HepG2 (cell line): ENCODE data around the gene BDH2. TPM values are rescaled to one million over a fixed set of nuclear protein-coding genes. Genes with fewer than 3 reads are reported as not detected.

Source experiments
- ATAC-seq: fragments of 200-7000 bp; cut with Tn5 transposase; 3 replicates; pipeline ENCODE4 v1.9.1; 2020; ENCODE audit warnings: mild to moderate bottlenecking, moderate library complexity
- BruUV-seq: library from RNA; stranded (reverse); fragments of 400-500 nt; replicated peaks from 2 replicates; lab custom pipeline; 2021; lab: Mats Ljungman, UMichigan
- CTCF ChIA-PET: fragments of 300-600 bp; formaldehyde crosslinking; extraction: SDS; loops from one replicate; lab custom pipeline; 2021; ENCODE audit warnings: low total read pairs, inconsistent platforms, low intra/inter-chr PET ratio; lab: Yijun Ruan, JAX
- POLR2A ChIA-PET: fragments of 350-600 bp; sonication (Branson Sonifier 250); formaldehyde crosslinking; loops from one replicate; lab custom pipeline; 2020; ENCODE audit warnings: antibody characterized with exemption, inconsistent platforms; lab: Yijun Ruan, JAX
- DNase-seq: peaks from one replicate; pipeline ENCODE4 v3.0.0-alpha.2; 2015; ENCODE audit warnings: low spot score
- FAIRE-seq: peaks from 3 replicates; lab custom pipeline; 2011; peaks lifted over from hg19 to GRCh38; lab: Jason Lieb, UNC
- H2AFZ ChIP-seq: one replicate; pipeline ENCODE4 v1.6.1; 2011; ENCODE audit warnings: low read length, inconsistent platforms
- H3K27ac ChIP-seq: fragments of 300-600 bp; 3 replicates; pipeline ENCODE4 v1.8.0; 2011; ENCODE audit warnings: mixed run types, mild to moderate bottlenecking, mixed read lengths, low read length, inconsistent platforms; ENCODE audit not compliant: insufficient read depth; ENCODE audit errors: extremely low read length
- H3K27me3 ChIP-seq, 2 experiments: fragments of 200-600 bp in 1 of 2; 2 replicates in 1 of 2; 3 replicates in 1 of 2; pipeline versions ENCODE4 v1.6.0 to v1.8.0; 2011; ENCODE audit warnings: low read length in 2 of 2, mild to moderate bottlenecking in 2 of 2, moderate library complexity in 2 of 2, inconsistent platforms in 1 of 2; ENCODE audit not compliant: insufficient read depth in 2 of 2, control insufficient read depth in 1 of 2
- H3K36me3 ChIP-seq, 2 experiments: fragments of 200-600 bp in 1 of 2; replicated peaks in 1 of 2; 2 replicates in 1 of 2; 3 replicates in 1 of 2; pipeline versions ENCODE4 v1.5.1 to v1.8.0; 2011; ENCODE audit warnings: low read length in 2 of 2, inconsistent platforms in 1 of 2; ENCODE audit not compliant: insufficient read depth in 2 of 2, control insufficient read depth in 1 of 2
- H3K4me1 ChIP-seq: 2 replicates; pipeline ENCODE4 v1.5.1; 2012; ENCODE audit warnings: low read length, inconsistent platforms; ENCODE audit not compliant: insufficient read depth
- H3K4me2 ChIP-seq: 2 replicates; pipeline ENCODE4 v1.6.0; 2011; ENCODE audit warnings: low read depth, low read length, inconsistent platforms
- H3K4me3 ChIP-seq, 3 experiments: fragments of 200-600 bp in 1 of 3; sonication (generic), shearing (Covaris generic) in 1 of 3; replicated peaks in 1 of 3; 2 replicates each; pipeline ENCODE4 v1.5.1; 2011 to 2016; ENCODE audit warnings: low read length in 3 of 3, inconsistent platforms in 2 of 3, low read depth in 2 of 3, mild to moderate bottlenecking in 2 of 3, control low read depth in 1 of 3, mixed read lengths in 1 of 3; ENCODE audit not compliant: insufficient read depth in 1 of 3
- H3K79me2 ChIP-seq: one replicate; pipeline ENCODE4 v1.6.1; 2011; ENCODE audit warnings: low read length, inconsistent platforms; ENCODE audit not compliant: insufficient read depth
- H3K9ac ChIP-seq: 2 replicates; pipeline ENCODE4 v1.6.0; 2011; ENCODE audit warnings: mild to moderate bottlenecking, low read depth, low read length, inconsistent platforms; ENCODE audit not compliant: insufficient read depth
- H3K9me3 ChIP-seq: 2 replicates; pipeline ENCODE4 v1.5.1; 2012; ENCODE audit warnings: mild to moderate bottlenecking, low read length
- H4K20me1 ChIP-seq: 2 replicates; pipeline ENCODE4 v1.6.0; 2011; ENCODE audit warnings: inconsistent platforms, mild to moderate bottlenecking, low read length, moderate library complexity; ENCODE audit not compliant: insufficient read depth
- ASH2L ChIP-seq: fragments of 300-600, 200-600 bp; sonication (generic); IDR thresholded peaks from 2 replicates; pipeline ENCODE4 v1.7.0; 2017; ENCODE audit warnings: low read depth, mild to moderate bottlenecking, moderate library complexity, mixed read lengths, low read length; ENCODE audit not compliant: insufficient read length
- ATAD3A ChIP-seq: sonication (generic); formaldehyde crosslinking; IDR thresholded peaks from 2 replicates; pipeline ENCODE4 v1.4.0; 2020; ENCODE audit warnings: missing genetic modification reagents
- BRF2 ChIP-seq: sonication (generic); formaldehyde crosslinking; IDR thresholded peaks from 2 replicates; pipeline ENCODE4 v1.8.1; 2022; ENCODE audit warnings: mild to moderate bottlenecking, missing genetic modification reagents
- CREB1 ChIP-seq, 2 experiments: fragments of 450-650 bp in 1 of 2; IDR thresholded peaks; 2 replicates each; pipeline ENCODE4 v1.6.1; 2016 to 2017; ENCODE audit warnings: control low read depth in 1 of 2, mild to moderate bottlenecking in 1 of 2, missing compliant biosample characterization in 1 of 2, missing genetic modification characterization in 1 of 2
- FOXC1 ChIP-seq: sonication (generic); formaldehyde crosslinking; IDR thresholded peaks from 2 replicates; pipeline ENCODE4 v1.8.0; 2022; ENCODE audit warnings: mild to moderate bottlenecking, missing genetic modification reagents, borderline replicate concordance
- KDM2A ChIP-seq: sonication (generic); formaldehyde crosslinking; IDR thresholded peaks from 2 replicates; pipeline ENCODE4 v1.4.0; 2020; ENCODE audit warnings: low read depth, missing genetic modification reagents, borderline replicate concordance
- KLF15 ChIP-seq: sonication (generic); formaldehyde crosslinking; IDR thresholded peaks from 2 replicates; pipeline ENCODE4 v1.8.1; 2023; ENCODE audit warnings: borderline replicate concordance, mild to moderate bottlenecking, inconsistent platforms, missing genetic modification reagents, mixed read lengths
- NCOA2 ChIP-seq: sonication (generic); formaldehyde crosslinking; IDR thresholded peaks from 2 replicates; pipeline ENCODE4 v1.8.0; 2022; ENCODE audit warnings: inconsistent platforms
- RBFOX2 ChIP-seq: fragments of 200-400 bp; formaldehyde crosslinking; IDR thresholded peaks from 2 replicates; pipeline ENCODE4 v1.6.1; 2017; ENCODE audit warnings: low read depth, mild to moderate bottlenecking, low read length
- SAP130 ChIP-seq: IDR thresholded peaks from 2 replicates; pipeline ENCODE4 v1.6.1; 2016; ENCODE audit warnings: low read depth
- STAT5B ChIP-seq: sonication (generic); formaldehyde crosslinking; IDR thresholded peaks from 2 replicates; pipeline ENCODE4 v1.4.0; 2020; ENCODE audit warnings: missing genetic modification reagents
- TAF1 ChIP-seq: sonication (generic); formaldehyde crosslinking; IDR thresholded peaks from 2 replicates; pipeline ENCODE4 v1.4.0; 2020; ENCODE audit warnings: missing genetic modification reagents
- TARDBP ChIP-seq: sonication (generic); formaldehyde crosslinking; IDR thresholded peaks from 2 replicates; pipeline ENCODE4 v1.8.0; 2022; ENCODE audit warnings: mild to moderate bottlenecking, missing genetic modification reagents
- UBTF ChIP-seq: sonication (generic); formaldehyde crosslinking; IDR thresholded peaks from 2 replicates; pipeline ENCODE4 v1.4.0; 2020; ENCODE audit warnings: mild to moderate bottlenecking, missing genetic modification reagents
- YEATS4 ChIP-seq: sonication (generic); formaldehyde crosslinking; IDR thresholded peaks from 2 replicates; pipeline ENCODE4 v1.4.0; 2020; ENCODE audit warnings: missing genetic modification reagents, borderline replicate concordance
- ZNF564 ChIP-seq: sonication (generic); formaldehyde crosslinking; IDR thresholded peaks from 2 replicates; pipeline ENCODE4 v1.8.1; 2023; ENCODE audit warnings: mild to moderate bottlenecking, missing genetic modification reagents
- ZNF670 ChIP-seq: sonication (generic); formaldehyde crosslinking; IDR thresholded peaks from 2 replicates; pipeline ENCODE4 v1.8.0; 2022; ENCODE audit warnings: mild to moderate bottlenecking, missing genetic modification reagents, borderline replicate concordance
- WGBS: methylation state at CpG from one replicate; pipeline ENCODE4 v1.1.6; 2017; ENCODE audit warnings: low lambda C conversion rate; 5-methylcytosine and 5-hydroxymethylcytosine counted together
- in situ Hi-C: cut with HindIII; loops from 2 replicates; pipeline ENCODE4 v1.10.0; 2017; ENCODE audit warnings: low pct_unique_long_range_greater_than_20kb; ENCODE audit not compliant: extremely low pct_ligation_motif_present
- intact Hi-C: fragments of 100-400 bp; cut with micrococcal nuclease; formaldehyde crosslinking; loops from one replicate; pipeline ENCODE4 v1.10.0; 2022; ENCODE audit not compliant: unreplicated experiment
- polyA plus RNA-seq, 8 experiments: library from polyadenylated mRNA; depleted of rRNA in 3 of 8; stranded (reverse) in 7 of 8; unstranded in 1 of 8; fragments of >200 nt; fragmentation: Illumina TruSeq in 4 of 8; extraction: Trizol in 4 of 8; gene quantifications; 2 replicates each; pipeline versions ENCODE4 v1.2.1 to v1.2.3, GENCODE V29; 2011 to 2016; ENCODE audit warnings: low read depth in 4 of 8, missing spikeins in 1 of 8, mixed read lengths in 1 of 8; ENCODE audit not compliant: insufficient read depth in 1 of 8
- total RNA-seq, 5 experiments: library from RNA; depleted of rRNA; stranded (reverse); fragments of >200 nt; fragmentation: Illumina TruSeq; extraction: Trizol; gene quantifications; 2 replicates each; pipeline ENCODE4 v1.2.3, GENCODE V29; 2016; ENCODE audit warnings: low read depth in 1 of 5

Gene BDH2
- total and polyA plus RNA-seq, 2 of the 13 experiments (the other 11 are each of a cell fraction or from before 2014, with no cell fraction given) = 34.8 to 46.2 TPM

- Histone ChIP-seq H4K20me1 (peaks cover 14% of the 10 kb centered on the region; the same call in 1 of the 2 replicates), H3K27ac (peak within 1 kb of the TSS; percentile 90), H3K36me3 (peaks cover 0 to 8% of the 10 kb centered on the region in 2 experiments; a peak in 1 of 5 replicates), H2AFZ (peak within 1 kb of the TSS; percentile 97), H3K79me2 (peaks cover 37% of the 10 kb centered on the region), H3K27me3 (no peaks in the 10 kb centered on the region; a peak in 1 of 5 replicates), H3K4me2 (peak within 1 kb of the TSS; percentile 82), H3K9me3 (no peaks in the 10 kb centered on the region), H3K4me3 (peak within 1 kb of the TSS; percentile 81 to 90 (median 87)), H3K9ac (peak within 1 kb of the TSS; percentile 98), H3K4me1 (peaks cover 42% of the 10 kb centered on the region)
- POLR2A ChIA-PET = interaction anchor here (0.6 to 3.3 kb wide), 6 partner anchors 18 to 249 kb away, joined by 3 to 23 read pairs (median 4); partner anchors contain the start of genes BDH2, CISD2 and UBE2D3
- 6% methylated on average over 10 of the region's 21 CpGs for WGBS
- ATAC-seq = no peak; the same call in 2 of the 3 replicates
- peak; percentile 52 for DNase-seq
- no peak for FAIRE-seq
- intact Hi-C loops (loop anchor here (5.0 kb wide), 1 partner anchor 635 kb away; no protein-coding TSS in a partner anchor), in situ Hi-C loops (no loop called here)
- CTCF ChIA-PET = no interaction called here
- BruUV-seq = TSS peak; percentile 66
- TF ChIP-seq RBFOX2 (peak; percentile 67; the same call in 1 of the 2 replicates), FOXC1 (CRISPR knock-in tag) (0 out of 2 replicates have a peak, but pooled peaks have one; percentile 52), ATAD3A (no peak), UBTF (0 out of 2 replicates have a peak, but pooled peaks have one; percentile 70), TAF1 (CRISPR knock-in tag) (peak; percentile 44; the same call in 1 of the 2 replicates), YEATS4 (CRISPR knock-in tag) (peak; percentile 0; the same call in 1 of the 2 replicates), CREB1 (IDR thresholded peaks at IDR 0.05) (no peak), CREB1 (CRISPR knock-in tag; IDR thresholded peaks at IDR 0.05) (peak; percentile 59; the same call in 1 of the 2 replicates), ASH2L (peak; percentile 76), KLF15 (0 out of 2 replicates have a peak, but pooled peaks have one; percentile 11), KDM2A (peak; percentile 6; the same call in 1 of the 2 replicates), STAT5B (CRISPR knock-in tag) (no peak), TARDBP (CRISPR knock-in tag) (peak; percentile 10; the same call in 1 of the 2 replicates), SAP130 (peak; percentile 51; the same call in 1 of the 2 replicates), ZNF564 (CRISPR knock-in tag) (0 out of 2 replicates have a peak, but pooled peaks have one; percentile 23), BRF2 (0 out of 2 replicates have a peak, but pooled peaks have one; percentile 4), ZNF670 (CRISPR knock-in tag) (peak; percentile 19; the same call in 1 of the 2 replicates), NCOA2 (0 out of 2 replicates have a peak, but pooled peaks have one; percentile 26)
These were observed 22.8 kb downstream of the BDH2 start, which contains the start of gene SLC9B2 for GRCh38 chr4:103076747-103077347. SLC9B2 (minus strand) TSS chr4:103076761; CDS start chr4:103067550, 9,211 bp downstream.
